Ishikawa (cell line): Measurements from ENCODE around the gene UGT8.

Source experiments
- CEBPB ChIP-seq: IDR thresholded peaks from 2 replicates; pipeline ENCODE4 v1.6.1; 2012
- CREB1 ChIP-seq: IDR thresholded peaks from 2 replicates; pipeline ENCODE4 v1.6.1; 2012; ENCODE audit warnings: low read depth
- EGR1 ChIP-seq: IDR thresholded peaks from 2 replicates; pipeline ENCODE4 v1.6.1; 2012
- EP300 ChIP-seq: IDR thresholded peaks from 2 replicates; pipeline ENCODE4 v1.6.1; 2012; ENCODE audit warnings: borderline replicate concordance
- FOXM1 ChIP-seq: IDR thresholded peaks from 2 replicates; pipeline ENCODE4 v1.6.1; 2012; ENCODE audit warnings: low read depth, borderline replicate concordance
- MAX ChIP-seq: IDR thresholded peaks from 2 replicates; pipeline ENCODE4 v1.6.1; 2012
- NFIC ChIP-seq: IDR thresholded peaks from 2 replicates; pipeline ENCODE4 v1.6.1; 2012
- RAD21 ChIP-seq: IDR thresholded peaks from 2 replicates; pipeline ENCODE4 v1.6.1; 2012; ENCODE audit warnings: low read depth
- REST ChIP-seq: IDR thresholded peaks from 2 replicates; pipeline ENCODE4 v1.6.1; 2012; ENCODE audit warnings: low read depth, mild to moderate bottlenecking
- TAF1 ChIP-seq: IDR thresholded peaks from 2 replicates; pipeline ENCODE4 v1.6.1; 2012; ENCODE audit warnings: low read depth, mild to moderate bottlenecking
- TCF12 ChIP-seq: IDR thresholded peaks from 2 replicates; pipeline ENCODE4 v1.6.1; 2012; ENCODE audit warnings: low read depth
- TEAD4 ChIP-seq: IDR thresholded peaks from 2 replicates; pipeline ENCODE4 v1.6.1; 2012
- USF1 ChIP-seq: IDR thresholded peaks from 2 replicates; pipeline ENCODE4 v1.6.1; 2012
- YY1 ChIP-seq: IDR thresholded peaks from 2 replicates; pipeline ENCODE4 v1.6.1; 2012; ENCODE audit warnings: low read depth
- ZBTB7A ChIP-seq: IDR thresholded peaks from 2 replicates; pipeline ENCODE4 v1.6.1; 2012; ENCODE audit warnings: low read depth

Gene UGT8

GRCh38 chr4:114684462-114684861, 85.9 kb downstream of the UGT8 start:
- no peak for TF ChIP-seq CEBPB
- no peak for TF ChIP-seq YY1
- TF ChIP-seq EGR1: no peak
- TF ChIP-seq RAD21: no peak
- no peak for TF ChIP-seq TCF12
- TF ChIP-seq MAX: no peak
- TF ChIP-seq USF1: no peak
- TF ChIP-seq NFIC: no peak
- no peak for TF ChIP-seq FOXM1
- TF ChIP-seq TEAD4: no peak
- TF ChIP-seq ZBTB7A: no peak
- no peak for TF ChIP-seq EP300
- no peak for TF ChIP-seq CREB1
- TF ChIP-seq TAF1: no peak
- TF ChIP-seq REST: no peak

GRCh38 chr4:114688059-114688458, 89.5 kb downstream of the UGT8 start:
- TF ChIP-seq EGR1 (no peak), YY1 (no peak), MAX (no peak), TCF12 (no peak), RAD21 (no peak), NFIC (no peak)

GRCh38 chr4:114690571-114690970, 92.0 kb downstream of the UGT8 start:
- TF ChIP-seq NFIC: no peak
- TF ChIP-seq TEAD4: no peak
- no peak for TF ChIP-seq EP300
- no peak for TF ChIP-seq YY1

GRCh38 chr4:114691865-114692264, 93.3 kb downstream of the UGT8 start:
- TF ChIP-seq TCF12 (no peak), MAX (no peak), EP300 (no peak), TAF1 (no peak), ZBTB7A (no peak), EGR1 (no peak), RAD21 (no peak), YY1 (no peak), USF1 (no peak), REST (no peak), CREB1 (no peak), NFIC (no peak), TEAD4 (no peak), CEBPB (no peak)

- TF ChIP-seq TEAD4: no peak
- TF ChIP-seq EGR1: no peak
- no peak for TF ChIP-seq RAD21
- no peak for TF ChIP-seq NFIC
- TF ChIP-seq YY1: no peak
- no peak for TF ChIP-seq CEBPB
- no peak for TF ChIP-seq TAF1
- no peak for TF ChIP-seq ZBTB7A
- TF ChIP-seq FOXM1: no peak
- TF ChIP-seq TCF12: no peak
- TF ChIP-seq REST: no peak
- no peak for TF ChIP-seq MAX
- no peak for TF ChIP-seq USF1
- TF ChIP-seq EP300: no peak
- no peak for TF ChIP-seq CREB1
Observed at GRCh38 chr4:114692958-114693357, 94.4 kb downstream of the UGT8 start.
